Left colon (tissue), 2 donors: ENCODE measurements around the gene SSBP3. TPM values are rescaled to one million over a fixed set of nuclear protein-coding genes. Genes with fewer than 3 reads are reported as not detected.

Source experiments
- ATAC-seq: fragments of 200-7000 bp; cut with Tn5 transposase; one replicate; pipeline ENCODE4 v1.9.1; 2020; ENCODE audit warnings: mild to moderate bottlenecking, moderate library complexity
- DNase-seq, 2 donors: peaks; one replicate each; pipeline ENCODE4 v3.0.0-alpha.2; 2020
- intact Hi-C, 2 donors: fragments of 100-400 bp; cut with DNase I in 1 of 2; cut with micrococcal nuclease in 1 of 2; formaldehyde crosslinking; loops; one replicate each; pipeline versions ENCODE4 v1.11.2 to v1.14.0; 2022; cut with DNase I, micrococcal nuclease
- total RNA-seq, 2 donors: library from RNA; stranded (reverse); fragmentation: NEBNext Ultra II Directional; extraction: Animal tissue kit (Norgen Biotek cat#: 25700); gene quantifications; one replicate each; pipeline ENCODE4 v1.2.1, GENCODE V29; 2021
- donor health status: DM: no; HTN: no; CAD: no.
- donor health status: DM: yes; HTN: yes; CAD: no.

The SSBP3 gene
- total RNA-seq, 2 donors from 2014 or later, result 61.7 to 74.2 TPM

- DNase-seq (no peak), ATAC-seq (no peak)
- intact Hi-C loops, result no loop called here
These were observed 121.2 kb downstream of the SSBP3 start for GRCh38 chr1:54284781-54285529.

GRCh38 chr1:54283635-54284385 is 122.4 kb downstream of the SSBP3 start:
- intact Hi-C loops, result no loop called here

GRCh38 chr1:54282101-54282847 is 123.9 kb downstream of the SSBP3 start:
- DNase-seq, result no peak
- intact Hi-C loops, result no loop called here
- no peak for ATAC-seq

More at GRCh38 chr1:54283635-54284385, 122.4 kb downstream of the SSBP3 start:
- ATAC-seq (no peak), DNase-seq (no peak)

GRCh38 chr1:54280651-54281050 is 125.5 kb downstream of the SSBP3 start:
- intact Hi-C loops, result no loop called here
- DNase-seq (no peak), ATAC-seq (no peak)

GRCh38 chr1:54279457-54279856 is 126.7 kb downstream of the SSBP3 start:
- ATAC-seq, result no peak
- intact Hi-C loops, result loop anchor here in 1 of 2 donors (5.0 kb wide), 1 partner anchor 123 kb away; no protein-coding TSS in a partner anchor
- DNase-seq, result no peak

- intact Hi-C loops, result loop anchor here in 1 of 2 donors (5.0 kb wide), 1 partner anchor 123 kb away; no protein-coding TSS in a partner anchor
- DNase-seq, result no peak
- ATAC-seq, result no peak
These were observed 127.2 kb downstream of the SSBP3 start for GRCh38 chr1:54278941-54279422.

- ATAC-seq (peak; percentile 83), DNase-seq (peak; percentile 51 to 67)
- intact Hi-C loops, result loop anchor here in 1 of 2 donors (5.0 kb wide), 1 partner anchor 125 kb away; no protein-coding TSS in a partner anchor
These were observed 128.5 kb downstream of the SSBP3 start for GRCh38 chr1:54277451-54278341.

- intact Hi-C loops, result loop anchor here in 1 of 2 donors (5.0 kb wide), 1 partner anchor 125 kb away; no protein-coding TSS in a partner anchor
- DNase-seq, result no peak
- no peak for ATAC-seq
These were observed 129.4 kb downstream of the SSBP3 start for GRCh38 chr1:54276617-54277450.

GRCh38 chr1:54275349-54275748 is 130.8 kb downstream of the SSBP3 start:
- intact Hi-C loops, result loop anchor here in 1 of 2 donors (5.0 kb wide), 1 partner anchor 127 kb away; no protein-coding TSS in a partner anchor
- no peak for ATAC-seq
- peak in 1 of 2 donors; percentile 58 for DNase-seq

GRCh38 chr1:54274881-54275280 is 131.3 kb downstream of the SSBP3 start:
- intact Hi-C loops, result loop anchor here in 1 of 2 donors (5.0 kb wide), 2 partner anchors 127 to 212 kb away; no protein-coding TSS in a partner anchor
- DNase-seq, result no peak
- no peak for ATAC-seq

- ATAC-seq (no peak), DNase-seq (no peak)
- intact Hi-C loops, result loop anchor here in 1 of 2 donors (5.0 kb wide), 1 partner anchor 213 kb away; no protein-coding TSS in a partner anchor
These were observed 131.7 kb downstream of the SSBP3 start for GRCh38 chr1:54274448-54274847.

- ATAC-seq (no peak), DNase-seq (peak in 1 of 2 donors; percentile 62)
- intact Hi-C loops, result loop anchor here in 1 of 2 donors (5.0 kb wide), 1 partner anchor 214 kb away; no protein-coding TSS in a partner anchor
These were observed 132.4 kb downstream of the SSBP3 start for GRCh38 chr1:54273795-54274163.

- intact Hi-C loops, result loop anchor here in 1 of 2 donors (5.0 kb wide), 1 partner anchor 214 kb away; no protein-coding TSS in a partner anchor
- DNase-seq, result peak in 1 of 2 donors; percentile 68
- no peak for ATAC-seq
These were observed 133.0 kb downstream of the SSBP3 start for GRCh38 chr1:54273092-54273794.

GRCh38 chr1:54272772-54273091 is 133.5 kb downstream of the SSBP3 start:
- DNase-seq, result no peak
- no peak for ATAC-seq
- intact Hi-C loops, result loop anchor here in 1 of 2 donors (5.0 kb wide), 1 partner anchor 215 kb away; no protein-coding TSS in a partner anchor

GRCh38 chr1:54272134-54272533 is 134.1 kb downstream of the SSBP3 start:
- intact Hi-C loops, result loop anchor here in 1 of 2 donors (5.0 kb wide), 1 partner anchor 215 kb away; no protein-coding TSS in a partner anchor
- ATAC-seq (no peak), DNase-seq (no peak)

GRCh38 chr1:54271341-54271740 is 134.9 kb downstream of the SSBP3 start:
- intact Hi-C loops, result loop anchor here in 1 of 2 donors (5.0 kb wide), 1 partner anchor 216 kb away; no protein-coding TSS in a partner anchor
- no peak for DNase-seq

More at GRCh38 chr1:54271341-54271740, 134.9 kb downstream of the SSBP3 start:
- ATAC-seq, result no peak
